Thyroid gland (tissue), 4 donors: ENCODE measurements around the gene MBD3L5.
"Not testable (repeated sequence)": the region's sequence is repeated elsewhere in the genome, so short reads cannot be mapped to it uniquely, and the experiment has no call there.

Experiments
- POLR2A ChIP-seq, 2 donors: fragments of 450-650 bp; IDR thresholded peaks; one replicate each; pipeline ENCODE4 v1.6.1; 2017; ENCODE audit warnings: antibody characterized with exemption in 2 of 2, mild to moderate bottlenecking in 2 of 2, moderate library complexity in 1 of 2
- TF ChIP-seq, protein P1 (sequence below), 6 experiments: fragments of 200-600 bp in 3 of 6; fragments of 450-650 bp in 3 of 6; sonication (generic) in 3 of 6; IDR thresholded peaks; one replicate each; pipeline ENCODE4 v1.5.1; 2016 to 2019; ENCODE audit warnings: antibody characterized with exemption in 6 of 6, mild to moderate bottlenecking in 2 of 6, inconsistent platforms in 1 of 6, moderate library complexity in 1 of 6

GRCh38 chr19:7067122-7067521 lies 36.7 kb downstream of the MBD3L5 start:
- TF ChIP-seq, protein P1, sequence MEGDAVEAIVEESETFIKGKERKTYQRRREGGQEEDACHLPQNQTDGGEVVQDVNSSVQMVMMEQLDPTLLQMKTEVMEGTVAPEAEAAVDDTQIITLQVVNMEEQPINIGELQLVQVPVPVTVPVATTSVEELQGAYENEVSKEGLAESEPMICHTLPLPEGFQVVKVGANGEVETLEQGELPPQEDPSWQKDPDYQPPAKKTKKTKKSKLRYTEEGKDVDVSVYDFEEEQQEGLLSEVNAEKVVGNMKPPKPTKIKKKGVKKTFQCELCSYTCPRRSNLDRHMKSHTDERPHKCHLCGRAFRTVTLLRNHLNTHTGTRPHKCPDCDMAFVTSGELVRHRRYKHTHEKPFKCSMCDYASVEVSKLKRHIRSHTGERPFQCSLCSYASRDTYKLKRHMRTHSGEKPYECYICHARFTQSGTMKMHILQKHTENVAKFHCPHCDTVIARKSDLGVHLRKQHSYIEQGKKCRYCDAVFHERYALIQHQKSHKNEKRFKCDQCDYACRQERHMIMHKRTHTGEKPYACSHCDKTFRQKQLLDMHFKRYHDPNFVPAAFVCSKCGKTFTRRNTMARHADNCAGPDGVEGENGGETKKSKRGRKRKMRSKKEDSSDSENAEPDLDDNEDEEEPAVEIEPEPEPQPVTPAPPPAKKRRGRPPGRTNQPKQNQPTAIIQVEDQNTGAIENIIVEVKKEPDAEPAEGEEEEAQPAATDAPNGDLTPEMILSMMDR (IDR thresholded peaks at IDR 0.05), result peak in 2 of 6 experiments; percentile 21 to 24
- not testable (repeated sequence) for TF ChIP-seq POLR2A (IDR thresholded peaks at IDR 0.05)
